Measurements from ENCODE around the gene MYCBP2. TPM values are rescaled to one million over a fixed set of nuclear protein-coding genes. Genes with fewer than 3 reads are reported as not detected.
"Not testable (repeated sequence)": the region's sequence is repeated elsewhere in the genome, so short reads cannot be mapped to it uniquely, and the experiment has no call there.

The MYCBP2 gene
- polyA plus RNA-seq, 2 of the 4 experiments (the other 2 are of a cell fraction) = 15.8 to 37.8 TPM

GRCh38 chr13:77289851-77290250 lies 37.0 kb downstream of the MYCBP2 start (continued):
- TF ChIP-seq FOSL2 (IDR thresholded peaks at IDR 0.05) (no peak), FOSL2 (CRISPR knock-in tag; IDR thresholded peaks at IDR 0.05) (no peak), HEYL (CRISPR knock-in tag; IDR thresholded peaks at IDR 0.05) (no peak)

- H3K4me1 ChIP-seq; H3K27ac ChIP-seq; FAIRE-seq; DNase-seq (ENCODE audit: low read depth in 1 of 2, low spot score in 1 of 2); H3K9me3 ChIP-seq; H3K4me2 ChIP-seq; POLR2A ChIA-PET; H3K4me3 ChIP-seq; ATAC-seq: not testable (repeated sequence)
- 96% methylated on average over 3 of the region's 3 CpGs for WGBS (ENCODE audit: missing lambda C conversion rate)
- CTCF ChIA-PET = interaction anchor here (1.1 kb wide), 1 partner anchor 193 kb away, joined by 3 read pairs; no protein-coding TSS in a partner anchor
Measured at GRCh38 chr13:77285632-77286031, 41.3 kb downstream of the MYCBP2 start.

GRCh38 chr13:77285098-77285497 lies 41.8 kb downstream of the MYCBP2 start:
- POLR2A ChIA-PET = no interaction called here
- no peak for TF ChIP-seq HEYL (CRISPR knock-in tag; IDR thresholded peaks at IDR 0.05)
- no peak for TF ChIP-seq REST (IDR thresholded peaks at IDR 0.05)
- TF ChIP-seq CHD4 (IDR thresholded peaks at IDR 0.05; ENCODE audit: borderline replicate concordance) = no peak
- no peak for TF ChIP-seq HOXB5 (CRISPR knock-in tag; IDR thresholded peaks at IDR 0.05)
- TF ChIP-seq KDM5A (IDR thresholded peaks at IDR 0.05) = no peak
- TF ChIP-seq, protein P1, sequence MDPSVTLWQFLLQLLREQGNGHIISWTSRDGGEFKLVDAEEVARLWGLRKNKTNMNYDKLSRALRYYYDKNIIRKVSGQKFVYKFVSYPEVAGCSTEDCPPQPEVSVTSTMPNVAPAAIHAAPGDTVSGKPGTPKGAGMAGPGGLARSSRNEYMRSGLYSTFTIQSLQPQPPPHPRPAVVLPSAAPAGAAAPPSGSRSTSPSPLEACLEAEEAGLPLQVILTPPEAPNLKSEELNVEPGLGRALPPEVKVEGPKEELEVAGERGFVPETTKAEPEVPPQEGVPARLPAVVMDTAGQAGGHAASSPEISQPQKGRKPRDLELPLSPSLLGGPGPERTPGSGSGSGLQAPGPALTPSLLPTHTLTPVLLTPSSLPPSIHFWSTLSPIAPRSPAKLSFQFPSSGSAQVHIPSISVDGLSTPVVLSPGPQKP (IDR thresholded peaks at IDR 0.05; ENCODE audit: low read depth, low read length) = no peak
- TF ChIP-seq NPAS2 (CRISPR knock-in tag; IDR thresholded peaks at IDR 0.05; ENCODE audit: borderline replicate concordance) = no peak
- no peak for TF ChIP-seq RNF2 (IDR thresholded peaks at IDR 0.05; ENCODE audit: borderline replicate concordance, low read depth)
- TF ChIP-seq CEBPB (IDR thresholded peaks at IDR 0.05) = no peak
- no peak for TF ChIP-seq RARB (CRISPR knock-in tag; IDR thresholded peaks at IDR 0.05)
- TF ChIP-seq BCL3 (IDR thresholded peaks at IDR 0.05) = no peak
- no peak for TF ChIP-seq HOXB13 (CRISPR knock-in tag; IDR thresholded peaks at IDR 0.05; ENCODE audit: low read depth)

GRCh38 chr13:77274126-77274525 lies 52.8 kb downstream of the MYCBP2 start:
- WGBS (ENCODE audit: missing lambda C conversion rate) = 100% methylated on average over 1 of the region's 1 CpG
- ChIA-PET POLR2A (no interaction called here), CTCF (interaction anchor here (1.5 to 1.6 kb wide), 2 partner anchors 24 to 204 kb away, joined by 3 read pairs; no protein-coding TSS in a partner anchor)
- FAIRE-seq (no peak), DNase-seq (ENCODE audit: low read depth in 1 of 2, low spot score in 1 of 2) (no peak), ATAC-seq (no peak)
- no peaks in the 10 kb centered on the region for H3K4me1 ChIP-seq
- H3K4me2 ChIP-seq = no peak overlapping the region
- no peaks in the 10 kb centered on the region for H3K9me3 ChIP-seq
- H3K27ac ChIP-seq = no peak overlapping the region
- H3K4me3 ChIP-seq = no peak overlapping the region
- TF ChIP-seq MAFK (IDR thresholded peaks at IDR 0.05; ENCODE audit: partially characterized antibody) = no peak
- TF ChIP-seq CHD2 (IDR thresholded peaks at IDR 0.05; ENCODE audit: low read length, partially characterized antibody) = no peak
- no peak for TF ChIP-seq RCOR1 (IDR thresholded peaks at IDR 0.05; ENCODE audit: low read depth, low read length)
- TF ChIP-seq KDM1A (IDR thresholded peaks at IDR 0.05; ENCODE audit: low read depth) = no peak
- TF ChIP-seq MAX (IDR thresholded peaks at IDR 0.05) = no peak
- TF ChIP-seq BCL3 (IDR thresholded peaks at IDR 0.05) = no peak
- TF ChIP-seq USF2 (IDR thresholded peaks at IDR 0.05) = no peak
- no peak for TF ChIP-seq RFX5 (IDR thresholded peaks at IDR 0.05)
- no peak for TF ChIP-seq NFE2L2 (conservative IDR thresholded peaks at IDR 0.05; ENCODE audit: low read length)
- TF ChIP-seq, protein P2, sequence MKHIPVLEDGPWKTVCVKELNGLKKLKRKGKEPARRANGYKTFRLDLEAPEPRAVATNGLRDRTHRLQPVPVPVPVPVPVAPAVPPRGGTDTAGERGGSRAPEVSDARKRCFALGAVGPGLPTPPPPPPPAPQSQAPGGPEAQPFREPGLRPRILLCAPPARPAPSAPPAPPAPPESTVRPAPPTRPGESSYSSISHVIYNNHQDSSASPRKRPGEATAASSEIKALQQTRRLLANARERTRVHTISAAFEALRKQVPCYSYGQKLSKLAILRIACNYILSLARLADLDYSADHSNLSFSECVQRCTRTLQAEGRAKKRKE (CRISPR knock-in tag; IDR thresholded peaks at IDR 0.05; ENCODE audit: low read depth) = no peak
- TF ChIP-seq RARB (CRISPR knock-in tag; IDR thresholded peaks at IDR 0.05) = no peak

More at GRCh38 chr13:77285098-77285497, 41.8 kb downstream of the MYCBP2 start:
- Histone ChIP-seq H3K4me3 (no peak overlapping the region), H3K9me3 (no peaks in the 10 kb centered on the region), H3K27ac (no peak overlapping the region), H3K4me1 (no peaks in the 10 kb centered on the region), H3K4me2 (no peak overlapping the region)
- DNase-seq (ENCODE audit: low read depth in 1 of 2, low spot score in 1 of 2) (no peak), FAIRE-seq (no peak), ATAC-seq (no peak)
- 83% methylated on average over 1 of the region's 1 CpG for WGBS (ENCODE audit: missing lambda C conversion rate)
- CTCF ChIA-PET = interaction anchor here (1.1 kb wide), 1 partner anchor 193 kb away, joined by 3 read pairs; no protein-coding TSS in a partner anchor
